Activated T-helper 1 cell treated with anti-CD3 and anti-CD28 coated beads, Interleukin-12 subunit alpha, Interleukin-12 subunit beta, Interleukin-2, Interleukin-4 antibody, amounts not matched to agents 30 ng/mL and 10 ng/mL and 1 ng/mL, durations not matched to agents 14 hours and 24 hours and 36 hours (primary cell): ENCODE data around the gene CRMP1. TPM values are rescaled to one million over a fixed set of nuclear protein-coding genes. Genes with fewer than 3 reads are reported as not detected.

Experiments used
- DNase-seq: peaks from one replicate; pipeline ENCODE4 v3.0.0; 2021; ENCODE audit warnings: low spot score
- H3K27ac Mint-ChIP-seq: one replicate; pipeline ENCODE4 v1.8.0; 2021; ENCODE audit warnings: mild to moderate bottlenecking, mixed read lengths
- H3K27me3 Mint-ChIP-seq: one replicate; pipeline ENCODE4 v1.8.0; 2022; ENCODE audit warnings: mild to moderate bottlenecking, moderate library complexity, mixed read lengths; ENCODE audit not compliant: insufficient read depth
- H3K36me3 Mint-ChIP-seq: one replicate; pipeline ENCODE4 v1.8.0; 2021; ENCODE audit warnings: low read depth, mixed read lengths
- H3K4me1 Mint-ChIP-seq: one replicate; pipeline ENCODE4 v1.8.0; 2021; ENCODE audit warnings: low read depth, mixed read lengths
- H3K4me3 Mint-ChIP-seq: one replicate; pipeline ENCODE4 v1.8.0; 2021; ENCODE audit warnings: mild to moderate bottlenecking, moderate library complexity, mixed read lengths
- H3K9me3 Mint-ChIP-seq: one replicate; pipeline ENCODE4 v1.8.0; 2021; ENCODE audit warnings: mixed read lengths
- intact Hi-C: fragments of 100-400 bp; cut with micrococcal nuclease; formaldehyde crosslinking; loops from one replicate; pipeline ENCODE4 v1.15.1; 2024
- total RNA-seq: library from RNA; stranded (reverse); gene quantifications from 2 replicates; pipeline ENCODE4 v1.2.3, GENCODE V29; 2022

CRMP1 gene
- total RNA-seq: not detected in 2 replicates

- DNase-seq: no peak
- intact Hi-C loops: loop anchor here (5.0 kb wide), 1 partner anchor 1036 kb away; the partner anchor contains the start of gene MSX1
- H3K27ac Mint-ChIP-seq: peak within 1 kb of the TSS; percentile 14
- peaks cover 4% of the 10 kb centered on the region for H3K9me3 Mint-ChIP-seq
- peaks cover 45% of the 10 kb centered on the region for H3K27me3 Mint-ChIP-seq
- H3K4me3 Mint-ChIP-seq: no peak within 1 kb of the TSS
- H3K4me1 Mint-ChIP-seq: no peaks in the 10 kb centered on the region
- no peaks in the 10 kb centered on the region for H3K36me3 Mint-ChIP-seq
Measured at GRCh38 chr4:5893004-5893580, at the start of gene CRMP1. CRMP1 (minus strand) TSS chr4:5893086; CDS start chr4:5892969, 117 bp downstream.

- no peaks in the 10 kb centered on the region for H3K27me3 Mint-ChIP-seq
- intact Hi-C loops: no loop called here
- peaks cover 4% of the 10 kb centered on the region for H3K9me3 Mint-ChIP-seq
- no peaks in the 10 kb centered on the region for H3K36me3 Mint-ChIP-seq
- DNase-seq: no peak
- H3K4me1 Mint-ChIP-seq: peaks cover 6% of the 10 kb centered on the region
- H3K27ac Mint-ChIP-seq: no peak overlapping the region
- H3K4me3 Mint-ChIP-seq: no peak overlapping the region
Measured at GRCh38 chr4:5941601-5942000, 48.7 kb upstream of the CRMP1 start.

- no peak overlapping the region for H3K4me3 Mint-ChIP-seq
- no peak for DNase-seq
- no peak overlapping the region for H3K27ac Mint-ChIP-seq
- no peaks in the 10 kb centered on the region for H3K36me3 Mint-ChIP-seq
- H3K9me3 Mint-ChIP-seq: no peaks in the 10 kb centered on the region
- intact Hi-C loops: no loop called here
- no peaks in the 10 kb centered on the region for H3K27me3 Mint-ChIP-seq
- peaks cover 6% of the 10 kb centered on the region for H3K4me1 Mint-ChIP-seq
Measured at GRCh38 chr4:5940470-5941203, 47.8 kb upstream of the CRMP1 start.

- intact Hi-C loops: no loop called here
- Mint-ChIP-seq H3K27me3 (no peaks in the 10 kb centered on the region), H3K27ac (no peak overlapping the region), H3K9me3 (no peaks in the 10 kb centered on the region), H3K4me3 (no peak overlapping the region), H3K4me1 (no peaks in the 10 kb centered on the region), H3K36me3 (no peaks in the 10 kb centered on the region)
- no peak for DNase-seq
Measured at GRCh38 chr4:5933996-5934831, 41.3 kb upstream of the CRMP1 start.

GRCh38 chr4:5933116-5933515, 40.2 kb upstream of the CRMP1 start:
- Mint-ChIP-seq H3K27ac (no peak overlapping the region), H3K27me3 (no peaks in the 10 kb centered on the region), H3K4me1 (no peaks in the 10 kb centered on the region), H3K36me3 (no peaks in the 10 kb centered on the region), H3K9me3 (no peaks in the 10 kb centered on the region), H3K4me3 (no peak overlapping the region)
- intact Hi-C loops: no loop called here
- DNase-seq: no peak

GRCh38 chr4:5932035-5932568, 39.2 kb upstream of the CRMP1 start:
- Mint-ChIP-seq H3K4me1 (no peaks in the 10 kb centered on the region), H3K27ac (no peak overlapping the region), H3K27me3 (no peaks in the 10 kb centered on the region), H3K4me3 (no peak overlapping the region), H3K36me3 (no peaks in the 10 kb centered on the region), H3K9me3 (no peaks in the 10 kb centered on the region)
- DNase-seq: no peak
- intact Hi-C loops: no loop called here

- intact Hi-C loops: no loop called here
- DNase-seq: no peak
- Mint-ChIP-seq H3K4me3 (no peak overlapping the region), H3K36me3 (no peaks in the 10 kb centered on the region), H3K9me3 (no peaks in the 10 kb centered on the region), H3K27me3 (peaks cover 3% of the 10 kb centered on the region), H3K27ac (no peak overlapping the region), H3K4me1 (no peaks in the 10 kb centered on the region)
Measured at GRCh38 chr4:5931526-5931925, 38.6 kb upstream of the CRMP1 start.

- Mint-ChIP-seq H3K36me3 (no peaks in the 10 kb centered on the region), H3K27me3 (peaks cover 3% of the 10 kb centered on the region), H3K4me1 (no peaks in the 10 kb centered on the region), H3K9me3 (no peaks in the 10 kb centered on the region), H3K4me3 (no peak overlapping the region), H3K27ac (no peak overlapping the region)
- intact Hi-C loops: no loop called here
- no peak for DNase-seq
Measured at GRCh38 chr4:5930876-5931275, 38.0 kb upstream of the CRMP1 start.

- no peak overlapping the region for H3K27ac Mint-ChIP-seq
- H3K4me1 Mint-ChIP-seq: no peaks in the 10 kb centered on the region
- DNase-seq: no peak
- H3K9me3 Mint-ChIP-seq: no peaks in the 10 kb centered on the region
- intact Hi-C loops: no loop called here
- peaks cover 3% of the 10 kb centered on the region for H3K27me3 Mint-ChIP-seq
- no peak overlapping the region for H3K4me3 Mint-ChIP-seq
- no peaks in the 10 kb centered on the region for H3K36me3 Mint-ChIP-seq
Measured at GRCh38 chr4:5930456-5930855, 37.6 kb upstream of the CRMP1 start.

GRCh38 chr4:5928844-5929420, 36.0 kb upstream of the CRMP1 start:
- Mint-ChIP-seq H3K4me1 (no peaks in the 10 kb centered on the region), H3K9me3 (no peaks in the 10 kb centered on the region), H3K4me3 (no peak overlapping the region), H3K36me3 (no peaks in the 10 kb centered on the region), H3K27ac (no peak overlapping the region), H3K27me3 (peaks cover 3% of the 10 kb centered on the region)
- intact Hi-C loops: no loop called here
- no peak for DNase-seq

GRCh38 chr4:5928274-5928673, 35.4 kb upstream of the CRMP1 start:
- Mint-ChIP-seq H3K27ac (no peak overlapping the region), H3K4me1 (no peaks in the 10 kb centered on the region), H3K36me3 (no peaks in the 10 kb centered on the region), H3K27me3 (peaks cover 3% of the 10 kb centered on the region), H3K9me3 (no peaks in the 10 kb centered on the region), H3K4me3 (no peak overlapping the region)
- intact Hi-C loops: no loop called here
- no peak for DNase-seq

- intact Hi-C loops: no loop called here
- Mint-ChIP-seq H3K36me3 (no peaks in the 10 kb centered on the region), H3K4me1 (no peaks in the 10 kb centered on the region), H3K27ac (no peak overlapping the region), H3K9me3 (no peaks in the 10 kb centered on the region), H3K4me3 (no peak overlapping the region), H3K27me3 (peaks cover 3% of the 10 kb centered on the region)
- no peak for DNase-seq
Measured at GRCh38 chr4:5927747-5928146, 34.9 kb upstream of the CRMP1 start.
